HEK293T (cell line): ENCODE results near the gene SLC25A21.

Source experiments
- CTCF ChIA-PET: fragments of 350-600 bp; formaldehyde crosslinking; extraction: SDS; loops from one replicate; lab custom pipeline; 2021; ENCODE audit warnings: antibody characterized with exemption, inconsistent platforms; lab: Yijun Ruan, JAX
- POLR2A ChIA-PET: fragments of 350-600 bp; formaldehyde crosslinking; extraction: SDS; loops from one replicate; lab custom pipeline; 2020; ENCODE audit warnings: antibody characterized with exemption, inconsistent platforms; lab: Yijun Ruan, JAX
- DNase-seq: peaks from one replicate; pipeline ENCODE4 v3.0.0; 2012; ENCODE audit warnings: mixed read lengths; ENCODE audit errors: extremely low spot score
- ARNT ChIP-seq: fragments of 450-650 bp; IDR thresholded peaks from 2 replicates; pipeline ENCODE4 v1.6.1; 2017; ENCODE audit warnings: mild to moderate bottlenecking
- BHLHE40 ChIP-seq: fragments of 450-650 bp; IDR thresholded peaks from 2 replicates; pipeline ENCODE4 v1.6.1; 2016; ENCODE audit warnings: mild to moderate bottlenecking, moderate library complexity, borderline replicate concordance
- CTBP1 ChIP-seq: fragments of 450-650 bp; IDR thresholded peaks from 2 replicates; pipeline ENCODE4 v1.6.1; 2016; ENCODE audit warnings: borderline replicate concordance
- ELF4 ChIP-seq: fragments of 450-650 bp; IDR thresholded peaks from 2 replicates; pipeline ENCODE4 v1.6.1; 2017; ENCODE audit warnings: antibody characterized with exemption
- FOXA1 ChIP-seq: fragments of 450-650 bp; IDR thresholded peaks from 2 replicates; pipeline ENCODE4 v1.6.1; 2016; ENCODE audit warnings: mild to moderate bottlenecking
- FOXK2 ChIP-seq: fragments of 450-650 bp; IDR thresholded peaks from 2 replicates; pipeline ENCODE4 v1.6.1; 2016; ENCODE audit warnings: mild to moderate bottlenecking
- FOXM1 ChIP-seq: fragments of 450-650 bp; IDR thresholded peaks from 2 replicates; pipeline ENCODE4 v1.6.1; 2017; ENCODE audit warnings: mild to moderate bottlenecking, borderline replicate concordance
- HDGF ChIP-seq: fragments of 450-650 bp; IDR thresholded peaks from 2 replicates; pipeline ENCODE4 v1.6.1; 2017; ENCODE audit warnings: antibody characterized with exemption, borderline replicate concordance
- L3MBTL2 ChIP-seq: fragments of 450-650 bp; conservative IDR thresholded peaks from 2 replicates; pipeline ENCODE4 v1.6.1; 2016; ENCODE audit warnings: mild to moderate bottlenecking
- LEF1 ChIP-seq: fragments of 450-650 bp; IDR thresholded peaks from 2 replicates; pipeline ENCODE4 v1.6.1; 2017; ENCODE audit warnings: mild to moderate bottlenecking, borderline replicate concordance
- NFRKB ChIP-seq: fragments of 450-650 bp; IDR thresholded peaks from 2 replicates; pipeline ENCODE4 v1.6.1; 2016; ENCODE audit warnings: mild to moderate bottlenecking, moderate library complexity
- PKNOX1 ChIP-seq: fragments of 450-650 bp; IDR thresholded peaks from 2 replicates; pipeline ENCODE4 v1.6.1; 2016
- SP1 ChIP-seq: fragments of 450-650 bp; IDR thresholded peaks from 2 replicates; pipeline ENCODE4 v1.6.1; 2017
- SUZ12 ChIP-seq: fragments of 450-650 bp; IDR thresholded peaks from 2 replicates; pipeline ENCODE4 v1.6.1; 2016; ENCODE audit warnings: mild to moderate bottlenecking
- TARDBP ChIP-seq: fragments of 450-650 bp; IDR thresholded peaks from 2 replicates; pipeline ENCODE4 v1.6.1; 2016
- ZNF384 ChIP-seq: fragments of 450-650 bp; IDR thresholded peaks from 2 replicates; pipeline ENCODE4 v1.6.1; 2016

The SLC25A21 gene

GRCh38 chr14:37171678-37172023 lies 755 bp downstream of the SLC25A21 start:
- no peak for DNase-seq
- ChIA-PET POLR2A (interaction anchor here (0.6 to 2.0 kb wide), 10 partner anchors 14 to 1075 kb away, joined by 3 to 18 read pairs (median 3); partner anchors contain the start of gene MIPOL1), CTCF (interaction anchor here (1.0 kb wide), 1 partner anchor 618 kb away, joined by 3 read pairs; no protein-coding TSS in a partner anchor)
- TF ChIP-seq ARNT (peak; percentile 11; the same call in 1 of the 2 replicates), L3MBTL2 (no peak), FOXM1 (no peak)

GRCh38 chr14:37170993-37171392 lies 1.4 kb downstream of the SLC25A21 start:
- no peak for DNase-seq
- TF ChIP-seq PKNOX1, result no peak
- TF ChIP-seq SUZ12, result no peak
- TF ChIP-seq CTBP1, result no peak
- no peak for TF ChIP-seq NFRKB
- no peak for TF ChIP-seq ELF4
- TF ChIP-seq FOXK2, result no peak
- TF ChIP-seq ZNF384, result no peak
- TF ChIP-seq HDGF, result no peak
- TF ChIP-seq FOXM1, result no peak
- TF ChIP-seq TARDBP, result no peak
- TF ChIP-seq L3MBTL2, result no peak
- CTCF ChIA-PET, result interaction anchor here (0.6 to 0.8 kb wide), 2 partner anchors 62 to 549 kb away, joined by 3 read pairs; no protein-coding TSS in a partner anchor
- POLR2A ChIA-PET, result interaction anchor here (0.6 to 2.0 kb wide), 4 partner anchors 17 to 1075 kb away, joined by 3 to 8 read pairs (median 6); no protein-coding TSS in a partner anchor

- DNase-seq, result no peak
- POLR2A ChIA-PET, result no interaction called here
- CTCF ChIA-PET, result interaction anchor here (0.8 to 1.0 kb wide), 2 partner anchors 28 to 62 kb away, joined by 3 read pairs; no protein-coding TSS in a partner anchor
- TF ChIP-seq BHLHE40, result no peak
- no peak for TF ChIP-seq SUZ12
- TF ChIP-seq PKNOX1, result no peak
- TF ChIP-seq ELF4, result no peak
- TF ChIP-seq TARDBP, result no peak
- no peak for TF ChIP-seq FOXA1
- TF ChIP-seq SP1, result no peak
- TF ChIP-seq HDGF, result no peak
- no peak for TF ChIP-seq ARNT
- TF ChIP-seq FOXM1, result no peak
- no peak for TF ChIP-seq ZNF384
- no peak for TF ChIP-seq NFRKB
- TF ChIP-seq L3MBTL2, result no peak
- no peak for TF ChIP-seq CTBP1
- TF ChIP-seq FOXK2, result no peak
- TF ChIP-seq LEF1, result no peak
These were observed 2.2 kb downstream of the SLC25A21 start for GRCh38 chr14:37170237-37170636.

- ChIA-PET POLR2A (interaction anchor here (1.1 kb wide), 1 partner anchor 29 kb away, joined by 6 read pairs; the partner anchor contains the start of gene MIPOL1), CTCF (interaction anchor here (0.6 kb wide), 1 partner anchor 15 kb away, joined by 3 read pairs; no protein-coding TSS in a partner anchor)
- DNase-seq, result no peak
- TF ChIP-seq PKNOX1, result no peak
- no peak for TF ChIP-seq L3MBTL2
- TF ChIP-seq LEF1, result no peak
- no peak for TF ChIP-seq FOXA1
- TF ChIP-seq CTBP1, result no peak
- TF ChIP-seq SP1, result no peak
- TF ChIP-seq HDGF, result no peak
- no peak for TF ChIP-seq NFRKB
- no peak for TF ChIP-seq TARDBP
- TF ChIP-seq BHLHE40, result no peak
These were observed 3.7 kb downstream of the SLC25A21 start for GRCh38 chr14:37168721-37169120.

- TF ChIP-seq NFRKB (no peak), ARNT (no peak), CTBP1 (no peak), FOXM1 (no peak), LEF1 (no peak), SP1 (no peak), FOXK2 (no peak), TARDBP (no peak), ELF4 (no peak), ZNF384 (no peak), L3MBTL2 (no peak)
- no peak for DNase-seq
- POLR2A ChIA-PET, result no interaction called here
- CTCF ChIA-PET, result interaction anchor here (0.6 kb wide), 1 partner anchor 67 kb away, joined by 4 read pairs; no protein-coding TSS in a partner anchor
These were observed 5.0 kb downstream of the SLC25A21 start for GRCh38 chr14:37167151-37168047.
